ENCODE data around the gene CIB4.

Gene CIB4

Small RNA genes lying within 50 kb of the gene (small RNA-seq; reads per million reads assigned to genes)
- gene AC015977.1 = 0 reads per million in 2 experiments

Measured in SK-N-DZ (cell line).